GM23248 (cell line): Measurements from ENCODE around the gene DNAAF6.

Experiments
- EZH2 ChIP-seq: fragments of 200-600 bp; sonication (generic); IDR thresholded peaks from 2 replicates; pipeline ENCODE4 v1.6.1; 2018; ENCODE audit warnings: antibody characterized with exemption, mild to moderate bottlenecking; ENCODE audit not compliant: insufficient read depth, poor library complexity, severe bottlenecking
- EZH2phosphoT487 ChIP-seq: fragments of 200-600 bp; sonication (generic); IDR thresholded peaks from 2 replicates; pipeline ENCODE4 v1.6.1; 2018; ENCODE audit warnings: antibody characterized with exemption, moderate library complexity, mild to moderate bottlenecking, low read depth; ENCODE audit not compliant: insufficient read depth

DNA sequence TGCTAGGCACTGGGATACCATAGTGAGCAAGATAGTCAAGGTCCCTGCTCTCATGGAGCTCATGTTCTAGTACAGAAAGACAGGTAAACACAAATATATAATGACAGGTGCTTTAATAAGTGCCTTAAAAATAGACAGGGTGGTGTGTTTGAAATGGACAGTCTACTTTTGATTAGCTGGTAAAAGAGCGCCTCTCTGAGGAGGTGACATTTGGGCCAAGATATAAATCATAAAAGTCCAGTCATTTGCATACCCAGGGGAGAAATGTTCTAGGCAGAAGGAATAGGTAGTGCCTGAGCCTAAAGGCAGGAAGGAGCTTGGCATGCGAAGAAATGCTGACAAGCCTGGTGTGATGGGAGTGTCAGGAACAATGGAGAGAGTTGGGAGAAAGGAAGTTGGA is 83.6 kb downstream of the DNAAF6 start:
- TF ChIP-seq EZH2 (no peak), EZH2phosphoT487 (no peak)
